NCI-H2029 treated with DMSO at 0.1 percent for 48 hours (cell line): Measurements from ENCODE around the gene GABRG3.

ENCODE experiments used
- DNase-seq: peaks from one replicate; lab custom pipeline; 2025; lab: John Stamatoyannopoulos, UW

The GABRG3 gene

DNA sequence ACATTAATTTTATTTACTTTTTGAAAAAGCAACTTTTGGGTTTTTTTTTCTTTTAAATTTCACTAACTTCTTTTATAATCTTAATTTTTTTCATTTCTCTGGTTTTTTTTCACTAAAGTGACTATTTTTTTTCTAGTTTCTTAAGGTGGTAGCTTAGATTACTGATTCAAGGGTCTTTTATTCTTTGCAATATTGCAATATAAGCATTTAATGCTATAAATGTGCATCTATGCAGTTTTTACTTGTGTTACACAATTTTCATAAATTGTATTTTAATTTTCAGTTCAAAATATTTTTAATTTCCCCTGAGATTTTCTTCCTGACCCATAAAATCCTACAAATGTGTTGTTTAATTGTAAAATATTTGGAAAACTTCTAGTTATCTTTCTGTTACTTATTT lies 535.8 kb downstream of the GABRG3 start:
- no peak for DNase-seq

DNA sequence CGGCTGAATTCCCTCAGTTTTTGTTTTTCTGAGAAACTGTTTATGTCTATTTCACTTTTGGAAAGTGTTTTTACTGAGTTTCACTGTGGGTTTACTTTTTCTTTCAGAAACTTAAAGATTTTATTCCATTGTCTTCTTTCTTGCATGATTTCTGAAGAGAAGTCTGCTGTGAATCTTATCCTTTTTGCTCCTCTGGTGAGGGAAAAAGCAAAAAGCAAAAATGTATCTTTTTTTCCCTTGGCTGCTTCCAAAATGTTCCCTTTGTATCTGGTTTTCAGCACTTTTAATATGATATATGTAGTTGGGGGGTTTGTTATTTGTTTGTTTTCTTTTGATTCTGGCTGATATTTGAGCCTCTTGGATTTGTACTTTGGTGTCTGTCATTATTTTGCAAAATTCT lies 538.0 kb downstream of the GABRG3 start:
- DNase-seq, result no peak

DNA sequence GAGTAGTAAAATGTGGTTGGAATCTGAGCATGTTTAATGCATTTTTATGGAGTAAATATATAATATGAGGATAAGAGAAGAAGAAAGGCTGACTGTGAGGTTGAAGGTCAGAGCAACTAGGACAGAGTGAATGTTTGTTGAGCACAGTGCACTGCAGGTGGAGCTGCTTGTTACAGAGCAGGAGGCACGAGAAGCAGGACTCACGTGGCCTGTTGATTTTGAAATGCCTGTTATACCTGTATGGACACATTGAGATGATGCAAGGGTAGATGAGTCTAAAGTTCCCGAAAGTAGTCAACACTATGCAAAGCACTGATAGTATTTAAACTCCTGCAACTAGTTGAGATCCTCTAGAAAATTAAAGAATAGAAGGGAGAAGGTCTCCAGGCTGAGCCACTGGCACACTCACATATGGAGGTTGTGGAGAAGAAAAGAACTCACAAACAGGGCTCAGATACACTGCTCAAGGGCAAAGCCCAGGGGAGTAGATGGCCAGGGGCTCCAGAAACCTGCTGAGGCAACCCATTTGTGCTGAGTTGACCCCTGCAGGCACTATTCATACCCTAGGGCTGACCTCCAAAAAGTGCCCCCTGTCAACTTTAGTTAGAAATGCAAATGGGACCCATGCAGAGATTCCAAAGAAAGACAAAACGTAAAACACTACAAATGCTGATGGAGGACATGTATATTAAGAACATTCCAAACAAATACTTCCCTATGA lies 541.5 kb downstream of the GABRG3 start:
- no peak for DNase-seq

DNA sequence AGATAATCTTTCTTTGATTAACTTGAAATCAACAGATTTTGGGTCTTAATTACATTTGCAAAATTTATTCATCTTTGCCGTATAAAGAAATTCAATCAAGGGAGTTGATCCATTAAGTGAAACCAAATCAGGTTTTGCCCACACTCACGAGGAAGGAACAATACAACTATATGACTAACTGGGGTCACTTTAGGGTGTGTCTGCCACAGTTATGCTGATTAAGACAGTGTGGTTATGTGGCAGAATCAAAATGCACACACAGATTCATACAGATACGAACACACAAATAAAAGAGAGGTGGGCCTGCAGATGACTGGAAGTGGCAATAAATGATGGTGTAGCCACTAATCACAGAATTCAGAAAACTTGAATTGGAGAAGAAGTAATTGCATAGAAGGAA lies 543.5 kb downstream of the GABRG3 start:
- DNase-seq, result no peak

DNA sequence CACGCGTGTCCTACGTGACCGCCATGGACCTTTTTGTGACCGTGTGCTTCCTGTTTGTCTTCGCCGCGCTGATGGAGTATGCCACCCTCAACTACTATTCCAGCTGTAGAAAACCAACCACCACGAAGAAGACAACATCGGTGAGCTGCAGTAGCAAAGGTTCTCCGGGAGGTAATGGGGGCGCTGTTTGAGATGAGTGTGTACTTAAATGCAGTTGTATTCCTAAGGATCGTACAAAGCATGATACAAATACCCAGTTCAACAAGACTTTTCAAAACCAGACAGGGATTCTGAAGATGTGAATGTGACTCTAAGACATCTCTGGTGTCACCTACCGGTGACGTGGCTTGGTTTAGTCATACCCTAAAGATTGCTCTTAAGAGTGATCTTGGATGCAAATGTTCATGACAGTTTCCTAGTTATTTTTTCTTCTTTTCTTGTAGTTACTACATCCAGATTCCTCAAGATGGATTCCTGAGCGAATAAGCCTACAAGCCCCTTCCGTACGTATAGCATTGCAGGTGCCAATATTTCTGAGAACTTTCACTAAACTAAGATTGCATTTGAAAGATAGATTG lies 556.6 kb downstream of the GABRG3 start:
- no peak for DNase-seq

DNA sequence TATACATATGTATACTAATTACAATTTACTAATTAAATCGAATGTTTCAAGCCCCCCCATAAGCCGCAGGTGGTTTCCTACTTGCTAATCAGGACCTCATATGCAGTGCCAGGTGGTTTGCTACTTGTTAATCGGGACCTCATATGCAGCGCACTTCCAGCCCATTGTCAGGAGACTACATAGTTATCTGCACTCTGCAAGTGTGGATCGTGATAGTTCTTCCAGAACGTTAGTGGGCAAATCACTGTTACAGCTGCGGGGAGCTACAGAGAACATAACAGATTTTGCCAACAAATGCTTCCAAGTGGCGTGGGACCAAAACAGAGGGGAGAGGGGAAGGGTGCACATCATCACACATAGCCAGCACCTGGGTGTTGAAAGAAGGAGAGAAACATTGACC lies 558.4 kb downstream of the GABRG3 start:
- DNase-seq, result no peak

DNA sequence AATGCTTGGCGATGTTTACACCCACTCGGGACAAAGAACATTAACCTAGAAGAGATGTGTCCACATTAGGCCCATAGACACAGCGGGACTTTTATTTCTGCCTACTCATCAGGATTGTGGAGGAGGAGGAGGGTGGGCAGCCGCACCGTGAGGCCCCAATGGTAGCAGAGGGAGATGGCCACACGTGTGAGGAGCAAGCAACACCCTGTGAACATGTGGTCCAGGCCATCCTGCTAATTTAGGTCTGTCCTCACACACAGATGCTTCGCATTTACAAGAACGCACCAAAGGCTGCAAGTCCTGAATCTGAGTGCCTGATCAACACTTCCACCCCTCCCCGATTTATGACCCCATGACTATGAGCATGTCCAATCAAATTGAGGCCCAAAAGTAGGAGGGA lies 560.0 kb downstream of the GABRG3 start:
- DNase-seq, result no peak

DNA sequence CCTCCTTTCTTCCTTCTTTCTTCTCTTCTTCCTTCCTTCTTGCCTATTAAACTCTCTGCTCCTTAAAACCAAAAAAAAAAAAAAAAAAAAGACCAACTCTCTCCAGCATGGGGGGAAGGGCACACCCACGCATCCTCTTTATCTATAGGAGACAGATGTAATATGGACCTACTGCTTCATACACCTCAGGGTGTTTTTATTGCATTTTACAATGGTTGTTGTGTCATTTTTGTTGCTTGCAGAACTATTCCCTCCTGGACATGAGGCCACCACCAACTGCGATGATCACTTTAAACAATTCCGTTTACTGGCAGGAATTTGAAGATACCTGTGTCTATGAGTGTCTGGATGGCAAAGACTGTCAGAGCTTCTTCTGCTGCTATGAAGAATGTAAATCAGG lies 561.4 kb downstream of the GABRG3 start:
- no peak for DNase-seq

DNA sequence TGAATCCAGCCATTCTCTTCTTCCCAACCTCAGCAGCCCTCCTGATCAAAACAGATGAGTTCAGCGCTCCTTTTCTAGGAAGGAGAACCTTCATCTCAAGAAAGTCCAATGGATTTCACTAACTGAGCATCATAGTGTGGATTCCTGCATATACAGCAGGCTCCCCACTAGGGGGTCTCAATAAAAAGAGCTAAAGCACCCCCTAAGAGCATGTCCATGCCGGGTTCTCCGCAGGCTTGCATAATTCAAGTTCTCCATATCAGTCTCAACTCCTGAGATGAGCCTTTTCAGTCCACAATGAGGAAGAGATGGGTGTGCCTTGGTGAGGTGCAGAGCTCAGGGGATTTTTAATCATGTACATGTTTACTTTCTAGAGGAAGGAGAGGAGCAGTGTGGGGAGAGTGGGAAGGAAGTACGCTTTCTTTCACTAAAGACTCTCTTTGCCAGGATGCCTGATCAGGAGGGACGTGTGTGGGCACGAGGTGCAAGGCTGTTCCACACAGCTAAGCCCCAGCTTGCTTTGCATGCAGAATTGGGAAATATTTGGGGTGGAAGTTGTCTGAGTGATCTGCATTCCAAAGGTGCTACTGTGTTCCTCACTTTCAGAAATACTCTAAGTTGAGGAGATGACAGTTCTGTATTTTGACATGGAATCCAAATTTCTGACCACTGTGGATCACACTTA lies 564.6 kb downstream of the GABRG3 start:
- DNase-seq, result no peak

DNA sequence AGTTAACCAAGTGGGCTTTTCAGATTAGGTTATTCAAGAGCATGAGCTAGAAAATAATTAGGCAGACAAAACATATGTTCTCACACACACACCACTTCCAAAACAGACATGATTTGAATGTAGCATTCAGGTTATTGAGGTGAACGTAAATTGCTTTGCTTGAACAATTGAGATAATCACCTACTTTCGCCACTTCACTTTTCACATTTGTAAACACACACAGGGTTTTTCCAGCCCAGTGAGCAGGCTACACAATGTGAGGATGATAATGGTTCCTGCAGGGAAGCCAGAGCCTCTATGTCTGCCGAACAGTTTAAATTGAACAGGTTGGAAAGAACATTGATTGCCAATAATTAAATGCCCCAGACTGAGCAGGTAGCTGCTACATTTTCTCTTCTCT lies 567.3 kb downstream of the GABRG3 start:
- peak; percentile 63 for DNase-seq

DNA sequence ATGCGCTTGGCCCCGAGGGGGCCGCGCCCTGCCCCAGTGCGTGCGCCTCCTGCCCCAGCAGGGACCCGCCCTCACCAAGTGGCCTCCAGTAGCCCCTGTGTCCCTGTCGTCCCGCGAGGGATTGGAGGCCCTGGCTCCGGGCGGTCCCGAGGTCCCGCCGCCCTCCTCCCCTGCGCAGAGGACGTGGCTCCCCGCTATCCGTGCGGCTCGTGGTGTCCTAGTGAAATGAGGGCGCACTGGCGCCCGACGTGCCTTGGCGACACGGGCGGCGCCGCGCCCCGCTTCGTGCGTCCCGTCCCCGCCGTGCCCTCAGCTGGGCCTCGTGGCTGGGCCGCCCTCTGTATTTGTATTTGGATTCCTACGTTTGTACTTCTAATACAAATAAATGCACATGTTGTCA lies 570.6 kb downstream of the GABRG3 start:
- DNase-seq, result no peak

DNA sequence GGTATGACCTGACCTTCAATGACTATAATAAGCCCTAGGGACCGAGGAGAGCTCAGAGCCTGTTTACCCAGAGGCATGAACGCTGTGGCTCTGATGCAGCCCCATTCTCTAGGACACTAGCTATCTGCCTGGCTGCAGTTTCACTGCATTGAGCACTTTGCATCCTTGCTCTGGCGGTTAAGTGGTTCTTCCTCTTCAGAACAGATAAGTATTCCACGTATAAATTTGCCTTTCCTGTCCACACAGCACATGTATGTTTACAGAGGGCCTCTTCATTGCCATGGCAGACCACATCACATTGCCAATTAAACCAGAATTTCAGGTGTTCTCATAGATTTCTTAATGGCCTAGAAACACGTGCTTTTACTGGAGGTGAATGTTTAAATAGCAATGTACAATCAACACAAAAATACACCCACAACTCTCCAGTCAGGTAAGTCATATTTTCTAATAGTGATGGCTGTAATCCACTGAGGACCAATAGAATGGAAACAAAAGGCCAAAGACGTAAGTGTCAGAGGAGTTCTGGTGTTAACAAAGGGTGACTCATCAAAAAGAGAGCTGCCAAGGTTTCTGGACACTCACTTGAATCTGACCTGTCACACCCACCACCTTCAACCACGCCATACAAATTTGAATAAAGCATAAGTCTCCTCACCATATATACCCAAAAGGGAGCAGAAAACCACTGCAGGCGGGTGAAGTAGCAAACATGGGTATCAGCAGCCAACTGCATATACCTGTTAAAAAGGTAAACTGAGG lies 574.7 kb downstream of the GABRG3 start:
- peak; percentile 79 for DNase-seq

DNA sequence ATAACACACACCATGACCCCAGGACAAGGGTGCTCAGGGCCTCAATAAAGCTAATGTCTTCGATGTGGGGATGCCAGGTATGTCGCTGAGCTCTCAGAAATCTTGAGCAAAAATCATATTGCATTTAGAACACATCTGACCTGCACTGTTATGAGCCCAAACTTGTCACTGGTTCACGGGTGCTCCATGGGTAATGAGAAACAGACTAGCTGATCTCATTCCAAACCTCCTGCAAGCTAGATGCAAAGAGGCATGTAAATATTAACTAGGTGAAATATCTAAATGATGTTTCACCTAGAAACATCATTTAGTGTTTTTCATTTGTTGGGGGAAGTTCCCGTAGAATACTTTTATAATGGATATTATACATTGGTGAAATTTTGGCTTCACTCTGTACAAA lies 578.8 kb downstream of the GABRG3 start:
- DNase-seq, result no peak

DNA sequence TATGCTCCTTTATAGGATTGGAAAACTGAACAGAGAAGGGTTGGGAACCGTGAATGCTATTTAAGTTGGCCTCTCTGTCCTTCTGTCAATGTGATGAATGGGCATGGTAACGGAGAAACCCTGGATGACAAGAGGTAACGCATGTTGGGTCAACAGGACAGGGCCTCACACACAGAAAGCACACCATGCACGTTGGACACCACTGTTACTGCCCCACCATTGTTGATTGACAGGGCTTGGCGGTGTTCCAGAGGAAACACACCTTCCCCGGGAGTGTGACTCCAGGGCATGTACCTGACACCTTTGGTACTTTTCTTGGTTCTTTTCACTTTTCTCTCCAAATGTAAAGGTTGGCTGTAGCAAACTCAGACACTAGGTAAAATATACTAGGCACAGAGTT lies 579.7 kb downstream of the GABRG3 start:
- DNase-seq, result no peak

DNA sequence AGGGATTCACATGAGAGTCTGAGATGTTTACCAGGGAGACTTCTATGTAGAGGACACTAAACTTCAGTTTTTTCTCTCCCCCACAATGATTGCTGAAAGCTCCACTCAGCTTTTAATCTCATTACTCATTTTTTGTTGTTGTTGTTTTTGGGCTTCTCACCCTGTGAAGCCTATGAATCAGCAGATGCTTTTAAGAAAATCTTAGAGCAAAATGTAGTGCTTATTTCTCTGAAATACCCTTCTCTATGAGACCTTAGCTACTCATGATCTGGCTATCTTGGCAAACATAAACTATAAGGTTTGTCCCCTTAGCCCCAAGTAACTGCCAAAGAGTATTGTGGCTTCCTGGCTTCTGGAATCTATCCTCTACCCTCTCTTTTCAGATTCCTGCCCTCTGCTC lies 590.8 kb downstream of the GABRG3 start:
- no peak for DNase-seq

DNA sequence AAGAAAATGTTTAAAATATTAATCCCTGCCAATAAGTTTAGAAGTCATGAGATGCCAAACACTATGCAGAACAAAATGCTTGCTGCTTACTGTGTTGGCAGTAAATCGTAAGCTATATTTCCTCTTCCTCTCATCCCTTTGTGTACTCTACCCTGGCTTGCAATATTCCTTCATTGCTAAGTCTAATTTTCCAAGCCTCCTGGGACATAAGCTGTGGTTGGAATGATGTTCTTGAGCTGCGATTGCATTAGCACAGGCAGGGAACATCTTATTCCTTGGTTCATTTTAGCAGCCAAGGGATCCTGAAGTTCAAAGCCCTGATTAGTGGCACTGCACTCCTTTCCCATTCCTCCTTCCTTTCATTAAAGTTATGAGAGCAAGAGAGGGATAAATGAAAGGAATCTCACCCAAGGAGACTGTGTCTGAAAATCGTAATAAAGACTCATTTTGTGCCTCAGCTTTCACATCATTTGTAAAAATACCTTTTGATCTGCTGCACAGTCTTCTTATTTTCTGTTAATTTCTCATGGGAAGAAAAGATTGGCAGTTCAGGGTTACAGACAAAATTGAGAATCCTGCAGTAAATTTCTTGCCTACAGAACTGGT lies 592.9 kb downstream of the GABRG3 start:
- no peak for DNase-seq

DNA sequence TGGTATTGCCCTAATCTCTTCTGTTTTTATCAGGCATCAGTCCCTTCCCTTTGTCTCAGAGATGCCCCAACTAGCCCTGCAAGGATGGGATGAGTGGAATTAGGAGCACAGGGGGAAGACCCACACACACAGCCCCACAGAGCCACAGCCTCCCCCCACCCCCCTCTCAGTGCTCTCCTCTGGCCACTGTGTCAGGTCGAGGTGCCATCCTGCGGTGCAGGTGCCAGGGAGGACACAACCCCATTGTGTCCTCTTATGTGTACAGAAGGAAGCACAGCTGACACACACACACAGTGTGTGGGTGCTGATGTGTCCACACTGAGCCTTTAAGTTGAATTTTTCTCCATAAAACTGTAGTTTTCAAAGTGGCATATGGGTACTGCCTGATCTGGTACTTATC lies 593.7 kb downstream of the GABRG3 start:
- no peak for DNase-seq

DNA sequence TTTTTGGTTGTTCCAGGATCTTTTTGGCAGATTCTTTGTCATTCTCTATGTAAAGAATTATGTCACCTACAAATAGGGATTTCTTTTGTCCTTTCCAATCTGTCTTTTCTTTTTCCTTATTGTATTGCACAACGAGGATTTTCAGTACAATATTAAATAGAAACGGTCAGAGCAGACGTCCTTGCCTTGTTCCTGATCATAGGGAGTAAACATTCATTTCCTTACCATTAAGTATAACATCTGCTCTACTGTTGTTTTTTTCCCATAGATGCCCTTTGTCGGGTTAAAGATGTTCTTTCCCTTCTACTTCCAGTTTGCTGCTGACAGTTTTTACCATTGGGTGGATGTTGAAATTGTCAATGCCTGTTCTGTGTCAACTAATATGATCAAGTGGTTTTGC lies 599.8 kb downstream of the GABRG3 start:
- DNase-seq, result no peak

DNA sequence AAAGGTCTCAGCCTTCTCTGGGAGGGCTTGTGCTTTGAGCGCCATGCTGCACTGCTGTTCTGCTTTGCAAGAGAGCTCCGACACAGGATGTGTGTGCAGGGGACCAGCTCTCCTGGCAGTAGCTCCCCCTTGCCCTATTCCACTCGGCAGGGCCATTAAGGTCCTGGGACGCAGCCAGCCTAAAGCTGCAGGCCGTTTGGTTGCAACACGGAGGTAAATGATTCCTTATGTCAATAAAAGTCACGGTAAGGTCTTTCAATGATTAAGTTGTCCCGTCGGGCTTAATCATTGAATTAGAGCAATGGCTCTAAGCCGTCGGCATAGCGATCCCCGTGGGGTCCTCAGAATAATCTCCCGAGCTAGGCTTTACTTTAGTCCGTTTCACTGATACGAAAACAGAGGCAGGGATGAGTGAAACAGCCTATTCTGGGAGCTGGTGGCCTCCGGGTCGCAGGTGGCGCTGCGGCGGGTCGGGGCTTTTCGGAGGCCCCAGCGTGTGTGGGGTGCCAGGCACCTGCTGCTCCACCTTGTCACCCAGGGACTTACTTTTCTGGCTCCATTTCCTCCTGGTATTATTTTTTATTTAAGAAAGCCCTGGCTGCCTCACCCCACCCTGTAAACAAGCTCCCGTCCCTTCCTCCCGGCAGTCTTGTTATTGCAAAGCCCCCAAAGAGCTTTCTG lies 603.0 kb downstream of the GABRG3 start:
- DNase-seq, result no peak

DNA sequence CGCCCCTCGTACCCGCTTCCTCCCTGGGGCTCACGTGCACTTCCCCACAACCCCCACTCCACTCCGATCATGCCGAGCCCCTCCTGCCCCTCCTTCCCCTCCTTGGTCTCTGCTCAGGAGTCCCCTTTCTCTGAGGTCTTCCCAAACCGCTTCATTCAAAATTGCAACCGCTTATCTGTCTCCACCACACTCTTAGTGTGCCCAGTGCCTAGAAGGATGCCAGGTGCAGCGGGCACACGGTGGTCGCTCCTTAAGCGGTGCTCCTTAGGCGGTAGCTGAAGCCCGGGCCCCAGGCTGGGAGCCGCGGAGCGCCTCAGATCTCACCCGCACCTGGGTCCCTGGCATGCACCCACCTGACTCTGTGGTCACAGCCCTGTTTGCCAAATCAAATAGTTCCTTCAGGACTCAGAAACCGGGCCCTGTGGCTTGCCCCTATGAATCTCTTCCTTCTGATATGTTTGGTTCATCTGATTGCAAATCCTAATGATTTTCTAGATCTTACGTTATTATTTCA lies 603.6 kb downstream of the GABRG3 start:
- DNase-seq, result no peak

DNA sequence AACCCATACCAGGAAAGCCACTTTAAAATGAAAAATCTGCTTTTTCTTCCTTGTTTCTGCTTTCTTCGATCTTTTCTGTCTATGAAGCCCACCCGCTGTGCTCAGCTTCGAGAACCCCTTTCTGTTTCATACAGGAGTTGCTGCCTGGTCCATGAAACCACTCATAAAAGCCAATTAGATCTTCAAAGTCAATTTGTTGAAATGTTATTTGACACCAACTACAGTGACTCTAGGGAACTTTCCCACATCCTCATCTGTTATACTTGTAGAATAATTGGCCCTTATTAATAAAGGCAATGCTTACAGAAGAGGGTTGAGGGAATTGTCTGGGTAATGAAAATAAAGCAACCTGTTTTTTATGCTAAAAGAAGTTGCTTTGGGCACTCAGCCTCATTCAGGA lies 604.5 kb downstream of the GABRG3 start:
- DNase-seq, result no peak

DNA sequence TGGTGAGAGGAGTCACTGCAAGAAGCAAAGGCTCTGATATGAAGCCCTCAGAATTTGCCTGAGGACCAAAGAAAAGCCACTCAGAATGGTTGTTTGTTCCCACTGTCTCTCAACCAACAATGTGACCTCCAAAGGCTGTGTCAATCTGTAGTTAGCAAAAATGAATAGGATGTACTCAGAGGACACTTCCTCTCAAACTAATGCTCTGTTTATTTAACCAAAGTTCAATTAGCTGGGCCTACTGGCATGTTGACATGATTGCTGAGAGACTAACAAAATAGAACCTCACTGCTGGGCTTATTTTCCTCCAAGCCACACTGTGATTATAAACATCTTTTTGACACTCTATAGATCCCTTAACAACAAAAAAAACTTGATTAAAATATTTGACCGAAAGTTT lies 605.6 kb downstream of the GABRG3 start:
- DNase-seq, result no peak
